Neuron (in vitro differentiated cells): ENCODE results near the gene CMA1.

Source experiments
- H2AFZ ChIP-seq: one replicate; pipeline ENCODE4 v1.6.1; 2013; ENCODE audit warnings: low read depth, mild to moderate bottlenecking, inconsistent platforms, low read length, moderate library complexity
- H3K27me3 ChIP-seq: one replicate; pipeline ENCODE4 v1.6.1; 2013; ENCODE audit warnings: low read length; ENCODE audit not compliant: insufficient read depth
- H3K36me3 ChIP-seq: one replicate; pipeline ENCODE4 v1.6.1; 2013; ENCODE audit warnings: low read length; ENCODE audit not compliant: insufficient read depth
- H3K4me1 ChIP-seq: one replicate; pipeline ENCODE4 v1.6.1; 2013; ENCODE audit warnings: low read length; ENCODE audit not compliant: insufficient read depth
- H3K4me3 ChIP-seq: 2 replicates; pipeline ENCODE4 v1.5.1; 2013; ENCODE audit warnings: mild to moderate bottlenecking, low read length, moderate library complexity
- H3K9me3 ChIP-seq: one replicate; pipeline ENCODE4 v1.6.1; 2013; ENCODE audit warnings: low read length

CMA1 gene

GRCh38 chr14:24459331-24459730 is 48.7 kb downstream of the CMA1 start:
- Histone ChIP-seq H3K36me3 (no peaks in the 10 kb centered on the region), H3K9me3 (no peaks in the 10 kb centered on the region), H2AFZ (no peak overlapping the region), H3K4me3 (no peak overlapping the region), H3K4me1 (no peaks in the 10 kb centered on the region), H3K27me3 (no peaks in the 10 kb centered on the region)

- H3K9me3 ChIP-seq, result no peaks in the 10 kb centered on the region
- H2AFZ ChIP-seq, result no peak overlapping the region
- H3K27me3 ChIP-seq, result no peaks in the 10 kb centered on the region
- H3K36me3 ChIP-seq, result no peaks in the 10 kb centered on the region
- H3K4me1 ChIP-seq, result no peaks in the 10 kb centered on the region
- no peak overlapping the region for H3K4me3 ChIP-seq
Measured at GRCh38 chr14:24458736-24459135, 49.3 kb downstream of the CMA1 start.

- Histone ChIP-seq H3K9me3 (no peaks in the 10 kb centered on the region), H3K4me3 (no peak overlapping the region), H3K4me1 (no peaks in the 10 kb centered on the region), H3K36me3 (no peaks in the 10 kb centered on the region), H2AFZ (no peak overlapping the region), H3K27me3 (no peaks in the 10 kb centered on the region)
Measured at GRCh38 chr14:24456980-24457379, 51.1 kb downstream of the CMA1 start.
